HG03457 (cell line): ENCODE results near the gene NECTIN4.

Source experiments
- ATAC-seq: cut with Tn5 transposase; IDR thresholded peaks from one replicate; pipeline ENCODE4 v1.9.1; 2021; ENCODE audit warnings: moderate number of reproducible peaks; ENCODE audit not compliant: unreplicated experiment

NECTIN4 gene

DNA sequence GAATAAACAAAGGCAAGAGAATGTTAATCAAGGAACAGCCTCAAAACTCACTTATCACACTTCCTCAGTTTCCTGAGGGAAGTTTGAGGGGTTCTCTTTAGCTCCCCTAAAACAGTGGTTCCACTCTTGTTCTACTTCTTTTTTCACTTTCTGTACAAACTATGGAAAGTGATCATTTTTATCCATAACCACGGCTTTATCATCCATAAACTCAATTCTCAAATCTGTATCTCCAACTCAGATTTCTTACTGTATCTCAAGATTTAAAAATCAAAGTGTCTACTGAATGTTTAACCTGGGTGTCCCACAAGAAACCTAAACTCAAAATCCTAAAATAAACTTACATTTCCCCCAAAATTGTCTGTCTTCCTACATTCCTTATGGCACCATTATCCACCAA, 24.6 kb upstream of the NECTIN4 start:
- no peak for ATAC-seq

DNA sequence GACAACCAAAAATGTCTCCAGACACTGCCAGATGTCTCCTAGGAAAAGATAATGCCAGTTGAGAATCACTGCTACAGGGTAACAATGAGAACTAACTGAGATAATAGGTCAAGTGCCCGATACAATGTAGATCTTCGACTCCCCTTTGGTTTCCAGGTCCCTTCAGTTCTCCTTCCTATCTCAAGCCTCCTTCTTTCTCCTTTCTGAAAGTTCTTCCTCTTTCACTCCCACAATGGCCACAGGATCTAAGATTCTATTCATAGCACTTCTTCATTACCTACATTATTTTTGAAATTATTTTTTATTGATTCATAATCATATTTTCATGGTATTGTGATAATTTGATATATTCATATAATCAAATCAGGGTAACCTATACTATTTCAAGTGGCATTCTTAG, 22.2 kb upstream of the NECTIN4 start:
- no peak for ATAC-seq

DNA sequence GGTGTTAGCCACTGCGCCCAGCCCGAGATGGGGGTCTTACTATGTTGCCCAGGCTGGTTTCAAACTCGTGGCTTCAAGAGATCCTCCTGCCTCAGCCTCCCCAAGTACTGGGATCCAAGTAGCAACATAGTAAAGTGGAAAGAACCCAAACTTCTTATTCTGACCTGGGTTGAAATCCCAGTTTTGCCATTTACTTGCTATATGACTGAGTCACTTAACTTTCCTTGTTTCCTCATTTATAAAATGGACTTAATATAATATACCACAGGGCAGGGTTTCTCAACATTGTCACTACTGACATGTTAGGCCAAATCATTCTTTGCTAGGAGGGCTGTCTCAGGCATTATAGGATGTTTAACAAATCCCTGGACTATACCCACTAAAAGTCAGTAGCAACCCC, 21.8 kb upstream of the NECTIN4 start:
- ATAC-seq = no peak

DNA sequence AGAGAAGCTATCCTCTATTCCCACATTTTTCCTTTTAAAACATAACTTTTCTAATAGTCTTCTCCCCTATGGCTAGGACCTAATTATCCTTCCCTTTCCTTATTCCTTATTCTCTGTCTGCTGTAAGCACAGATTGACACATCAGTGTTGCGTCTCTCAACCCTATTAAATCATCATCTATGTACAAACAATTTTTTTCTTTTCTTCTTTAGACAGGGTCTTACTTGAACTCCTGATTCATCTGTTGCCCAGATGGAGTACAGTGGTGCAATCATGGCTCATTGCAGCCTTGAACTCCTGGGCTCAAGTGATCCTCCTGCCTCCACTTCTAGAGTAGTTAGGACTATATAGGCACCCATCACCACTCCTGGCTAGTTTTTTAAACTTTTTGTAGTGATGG, 17.1 kb upstream of the NECTIN4 start:
- ATAC-seq = no peak

DNA sequence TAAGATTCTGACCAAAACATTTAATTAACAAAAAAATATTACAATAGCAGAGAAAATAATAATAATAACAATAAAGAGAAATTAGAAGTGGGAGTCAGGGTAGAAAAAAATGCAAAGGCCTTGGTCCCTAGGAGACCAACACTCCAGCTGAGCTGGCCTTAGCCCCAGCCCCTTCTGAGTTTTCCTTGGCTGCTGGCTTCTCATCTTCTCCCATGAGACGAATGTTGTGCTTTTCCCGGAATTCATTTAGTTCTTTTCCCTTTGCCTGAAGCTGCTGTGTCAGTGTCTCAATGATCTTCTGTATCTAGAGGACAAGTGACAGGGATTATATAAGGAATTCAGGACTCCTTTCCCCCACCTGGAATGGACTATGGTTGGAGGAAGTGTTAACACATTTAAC, 11.2 kb upstream of the NECTIN4 start:
- ATAC-seq = no peak

DNA sequence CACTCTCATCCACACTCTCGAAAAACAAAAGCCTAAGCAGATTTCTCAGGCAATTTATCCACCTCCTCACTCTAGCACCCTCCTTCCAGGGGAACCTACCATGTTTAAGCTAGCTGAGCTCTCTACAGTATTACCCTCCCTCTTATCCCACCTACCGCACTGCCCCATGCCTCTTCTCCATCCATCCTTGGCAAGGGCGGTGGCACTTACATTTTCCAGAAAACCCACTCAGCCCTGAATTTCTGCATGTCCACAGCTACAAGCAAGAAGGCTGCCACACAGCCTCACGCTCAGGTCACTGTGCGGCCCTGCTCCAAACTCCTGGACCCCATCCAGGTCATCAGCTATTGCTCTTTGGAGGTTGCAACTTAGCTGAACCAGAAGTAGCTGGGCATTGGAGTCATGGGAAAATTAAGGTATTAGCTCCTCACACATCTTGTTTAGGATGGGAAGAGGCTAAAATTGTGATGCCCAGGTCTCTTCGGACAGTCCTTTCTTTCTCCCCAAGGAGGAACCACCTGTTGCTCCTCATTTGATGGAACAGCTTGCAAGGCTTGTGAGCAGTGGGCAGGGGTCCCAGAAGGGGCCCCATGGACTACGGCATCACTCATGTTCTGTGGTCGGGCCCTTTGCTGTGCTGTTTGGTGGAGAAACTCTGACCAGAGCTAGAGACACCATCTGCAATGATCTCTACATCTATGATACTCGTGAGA, 9.9 kb upstream of the NECTIN4 start:
- ATAC-seq = no peak

DNA sequence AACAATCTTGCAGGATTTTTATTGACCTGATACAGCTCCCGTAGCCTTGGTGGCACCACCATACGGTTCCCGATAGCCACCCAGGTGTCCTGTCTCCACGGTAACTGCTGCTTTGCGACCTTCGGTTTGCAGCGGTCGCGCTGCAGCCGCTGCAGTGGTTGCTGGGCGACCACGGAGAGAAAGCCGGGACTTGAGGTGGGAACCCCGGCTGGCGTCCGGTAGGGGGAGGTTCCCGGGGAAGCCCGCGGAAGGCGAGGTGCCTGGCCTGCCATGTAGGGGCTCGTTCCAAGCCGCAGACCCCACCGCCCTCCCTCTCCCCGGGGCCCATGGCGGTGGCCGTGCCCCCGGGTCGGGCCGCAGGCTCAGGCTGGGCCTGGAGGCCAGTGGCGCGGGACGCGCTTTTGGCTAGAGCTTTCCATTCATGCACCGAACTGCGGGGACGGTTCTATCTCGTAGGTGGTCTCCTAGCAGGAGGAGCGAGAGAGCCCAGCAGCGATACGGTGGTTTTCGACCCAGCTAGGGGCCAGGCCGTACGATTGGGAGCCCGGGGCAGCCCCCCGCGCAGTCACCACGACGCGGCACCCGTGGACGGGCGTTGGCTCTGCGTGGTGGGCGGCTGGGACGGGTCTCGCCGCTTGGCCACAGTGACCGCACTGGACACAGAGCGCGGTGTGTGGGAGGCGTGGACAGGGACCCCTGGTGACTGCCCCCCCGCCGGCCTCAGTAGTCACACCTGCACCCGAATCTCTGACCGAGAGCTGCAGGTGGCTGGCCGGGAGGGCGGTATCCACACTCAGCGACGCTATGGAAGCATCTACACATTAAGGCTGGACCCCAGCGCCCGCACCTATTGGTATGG, 9.1 kb upstream of the NECTIN4 start, which contains the start of gene KLHDC9:
Gene KLHDC9, plus strand, starts transcription at position 152 of the 859 bp plus-strand sequence. Its CDS starts 175 bp downstream, at position 327.
- ATAC-seq = no peak

DNA sequence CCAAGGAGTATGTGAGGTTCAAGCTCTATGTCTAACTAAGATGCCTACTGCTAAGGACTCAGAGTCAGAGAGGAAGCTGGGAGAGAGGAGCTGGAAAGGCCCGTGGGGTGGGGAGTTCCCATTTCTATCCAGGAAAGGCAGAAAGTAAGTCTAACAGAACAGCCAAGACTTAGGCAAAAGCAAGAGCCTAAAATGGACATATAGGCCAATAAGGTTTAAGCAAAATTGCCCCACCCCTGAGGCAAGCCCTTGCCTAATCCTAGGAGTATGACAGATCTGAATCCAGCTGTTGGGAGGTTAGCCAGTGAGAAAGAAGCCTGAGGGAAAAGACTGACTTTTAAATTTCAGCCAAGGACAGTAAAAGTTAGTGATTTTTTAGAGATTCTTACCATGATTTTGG, 7.2 kb upstream of the NECTIN4 start:
- ATAC-seq = no peak

DNA sequence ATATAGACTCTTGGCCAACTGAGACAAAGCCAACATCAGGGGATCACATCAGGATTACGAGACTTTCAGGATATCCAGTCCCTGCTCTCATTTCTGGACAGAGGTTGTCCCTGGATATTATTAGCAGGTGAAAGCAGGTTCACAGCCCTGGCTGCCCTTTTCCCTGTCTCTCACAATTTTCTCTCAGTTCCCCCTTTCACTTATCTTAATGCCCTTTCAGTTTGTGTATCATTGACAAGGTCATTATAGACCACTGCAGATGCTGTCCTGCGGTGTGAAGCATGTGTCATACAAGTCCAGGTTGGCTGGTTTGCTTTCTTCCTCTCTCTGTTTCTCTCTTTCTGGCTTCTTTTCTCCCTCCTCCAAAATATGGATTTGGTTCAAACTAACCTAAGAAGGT, 6.7 kb upstream of the NECTIN4 start:
- no peak for ATAC-seq

DNA sequence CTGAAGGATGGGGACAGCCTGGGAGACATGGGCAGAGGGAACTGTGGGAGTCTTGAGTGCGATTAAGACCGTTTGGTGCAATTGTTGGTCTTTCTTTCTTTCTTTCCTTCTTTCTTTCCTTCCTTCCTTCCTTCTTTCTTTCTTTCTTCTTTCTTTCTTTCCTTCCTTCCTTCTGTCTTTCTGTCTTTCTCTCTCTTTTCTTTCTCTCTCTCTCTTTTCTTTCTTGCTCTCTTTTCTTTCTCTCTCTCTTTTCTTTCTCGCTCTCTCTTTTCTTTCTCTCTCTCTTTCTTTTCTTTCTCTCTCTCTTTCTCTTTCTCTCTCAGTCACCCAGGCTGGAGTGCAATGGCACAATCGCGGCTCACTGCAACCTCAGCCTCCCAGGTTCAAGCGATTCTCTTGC, 5.9 kb upstream of the NECTIN4 start:
- no peak for ATAC-seq

DNA sequence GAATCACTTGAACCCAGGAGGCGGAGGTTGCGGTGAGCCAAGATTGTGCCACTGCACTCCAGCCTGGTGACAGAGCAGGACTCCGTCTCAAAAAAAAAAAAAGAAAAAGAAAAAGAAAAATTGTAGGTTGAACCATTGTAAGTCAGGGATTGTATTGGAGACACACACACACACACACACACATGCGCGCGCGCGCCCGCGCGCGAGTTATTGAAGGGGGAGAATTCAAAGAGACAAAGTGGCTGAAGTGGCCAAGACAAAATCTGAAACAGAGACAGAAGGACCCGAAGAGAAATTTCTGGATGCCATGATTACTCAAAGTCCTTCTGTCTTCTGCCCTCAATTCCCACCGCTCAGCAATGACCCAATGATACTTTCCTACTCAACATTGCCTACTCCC, 5.1 kb upstream of the NECTIN4 start:
- no peak for ATAC-seq

DNA sequence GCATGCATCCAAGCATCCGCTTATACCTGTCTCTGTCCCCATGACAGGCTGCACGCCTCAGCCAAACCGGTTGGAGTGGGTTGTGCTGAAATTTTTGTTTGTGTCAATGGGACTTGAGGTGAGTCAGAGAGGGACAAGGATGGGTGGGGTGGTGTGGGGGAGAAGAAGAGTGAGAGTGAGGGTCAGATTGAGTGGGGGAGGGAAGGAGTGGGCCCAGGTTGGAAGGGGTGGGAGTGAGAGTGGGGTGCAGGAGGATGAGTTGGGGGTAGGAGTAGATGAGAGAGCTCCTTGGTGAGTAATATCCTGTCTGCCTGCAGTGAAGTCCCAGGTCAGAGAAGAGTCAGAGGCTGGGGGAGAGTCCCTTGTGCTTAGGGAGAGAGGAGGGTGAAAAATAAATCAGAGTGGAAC, 3.3 kb upstream of the NECTIN4 start:
- no peak for ATAC-seq

DNA sequence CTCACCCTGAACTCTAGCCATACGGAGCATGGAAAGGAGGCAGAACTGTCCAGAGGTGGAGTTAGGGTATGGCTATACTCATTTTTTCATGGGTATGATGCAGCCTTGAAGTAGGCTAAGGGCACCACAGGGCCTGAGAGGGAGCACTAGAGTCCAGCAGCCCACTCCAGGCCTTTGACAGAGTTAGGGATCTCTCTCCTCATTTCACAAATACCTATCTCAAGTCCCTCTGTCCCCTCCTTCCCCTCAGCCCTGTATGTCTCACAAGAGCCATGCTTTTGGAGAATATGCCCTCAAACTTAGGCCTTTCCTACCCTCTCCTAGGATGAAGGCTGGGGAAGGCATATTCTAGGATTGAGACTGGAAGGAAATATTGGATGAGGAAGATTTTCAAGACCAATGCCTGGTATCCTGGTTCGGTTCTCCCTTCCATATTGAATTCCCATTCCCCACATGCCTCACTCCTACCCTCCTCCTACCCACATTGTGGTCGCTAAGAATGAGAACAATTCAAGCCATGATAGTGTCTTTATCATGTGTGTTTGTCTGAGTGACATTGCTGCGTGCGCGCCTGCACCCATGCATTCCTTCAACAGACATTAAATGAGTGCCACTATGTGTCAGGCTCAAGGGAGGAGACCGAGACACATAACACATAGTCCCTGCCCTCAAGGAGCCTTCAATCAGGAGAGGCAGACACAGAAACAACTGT, 2.6 kb upstream of the NECTIN4 start:
- no peak for ATAC-seq

DNA sequence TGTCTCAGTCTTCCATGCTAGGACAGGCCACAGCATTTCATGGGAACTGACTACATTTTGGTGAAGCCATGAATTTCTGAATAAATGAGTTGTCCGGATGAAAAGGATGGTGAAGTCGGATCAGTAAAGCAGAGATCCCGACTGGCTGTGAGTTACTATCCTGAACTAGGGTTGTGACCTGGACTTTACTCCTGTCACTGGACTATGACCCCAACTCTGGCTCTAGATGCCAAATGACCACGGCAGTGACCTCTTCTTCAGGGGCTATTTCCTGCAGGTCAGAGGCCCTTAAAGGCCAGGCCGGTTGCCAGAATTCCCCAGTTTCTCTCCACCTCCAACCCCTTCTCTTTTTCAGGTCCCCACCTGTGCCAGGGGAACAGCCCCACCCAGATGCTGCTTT, 1.7 kb upstream of the NECTIN4 start:
- no peak for ATAC-seq

DNA sequence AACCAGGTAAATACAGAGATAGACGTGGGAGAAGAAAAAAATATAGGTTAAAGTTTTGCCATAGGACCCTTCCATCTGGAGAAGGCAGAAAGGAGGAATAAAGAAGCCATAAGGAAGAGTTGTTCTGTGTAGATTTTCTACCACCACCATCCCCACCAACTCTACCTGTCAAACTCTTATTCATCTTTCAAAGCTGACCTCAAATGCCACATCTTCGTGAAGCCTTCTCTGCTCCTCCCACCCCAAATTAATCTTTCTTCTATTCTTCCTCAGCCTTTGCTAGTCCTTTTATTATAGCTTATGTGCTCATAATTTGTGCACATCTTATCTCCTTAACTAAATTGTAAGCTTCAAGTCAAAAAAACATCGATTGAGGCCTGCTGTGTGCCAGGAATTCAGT, 1.3 kb upstream of the NECTIN4 start:
- no peak for ATAC-seq

DNA sequence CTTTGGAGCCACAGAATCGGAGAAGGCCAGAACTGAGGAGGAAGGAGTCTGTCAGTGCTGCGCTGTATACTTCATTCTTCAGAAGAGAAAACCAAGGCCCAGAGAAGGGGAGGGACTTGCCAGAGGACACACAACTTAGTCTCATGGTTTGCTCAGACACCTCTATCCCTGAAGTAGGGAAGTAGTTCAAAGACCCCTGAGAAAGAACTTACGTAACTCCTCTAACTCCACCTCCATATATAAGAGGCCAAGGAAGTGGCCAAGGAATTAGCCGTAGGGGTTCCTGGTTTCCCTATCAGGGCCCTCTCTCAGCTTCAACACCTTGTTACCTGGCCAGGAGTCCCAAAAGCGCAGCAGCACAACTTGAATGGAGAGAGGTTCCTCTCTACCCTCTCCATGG, 580 bp upstream of the NECTIN4 start:
- ATAC-seq = no peak

DNA sequence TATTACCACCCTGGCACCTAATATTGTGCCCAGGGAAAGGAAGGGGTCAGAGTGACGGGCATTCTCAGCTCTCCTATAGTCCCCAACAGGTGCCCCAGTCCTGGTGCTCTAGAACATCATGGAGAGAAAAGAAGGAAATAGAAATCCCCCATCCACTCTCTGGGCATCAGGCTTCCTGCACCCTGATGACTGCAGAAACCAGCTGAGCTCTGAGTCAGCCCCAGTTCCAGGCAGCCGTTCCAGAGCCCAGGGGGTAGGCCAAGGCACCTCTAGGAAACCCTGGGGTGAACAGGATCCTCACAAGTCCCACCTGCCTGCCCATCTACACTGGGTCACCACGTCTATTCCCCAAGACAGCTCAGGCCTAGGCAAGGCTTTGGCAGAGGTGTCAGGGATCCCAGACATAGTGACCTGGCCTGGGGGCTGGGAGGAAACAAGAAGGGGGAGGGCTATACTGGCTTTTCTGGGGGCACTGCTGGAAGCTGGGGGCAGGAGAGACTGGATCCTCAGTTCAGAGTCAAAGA, 709 bp downstream of the NECTIN4 start:
- no peak for ATAC-seq

DNA sequence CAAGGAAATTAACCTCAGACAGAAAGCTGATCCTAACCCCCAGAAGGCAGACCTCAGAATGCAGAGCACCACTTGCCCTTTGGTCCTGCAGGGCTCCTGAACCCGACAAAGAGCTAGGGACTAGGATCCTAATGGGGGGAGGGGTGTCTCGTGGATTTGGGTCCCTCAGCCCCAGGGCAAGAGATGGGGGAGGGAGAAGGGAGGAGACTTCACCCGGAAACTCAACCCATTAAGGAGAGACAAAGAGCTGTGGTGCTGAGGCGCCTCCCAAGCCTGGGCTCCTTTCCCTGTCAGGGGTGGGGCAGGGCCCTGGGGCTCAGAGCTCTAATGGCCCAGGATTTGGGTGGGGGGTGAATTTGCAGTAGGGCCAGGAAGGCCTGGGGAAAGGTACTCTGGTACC, 2.9 kb downstream of the NECTIN4 start:
- ATAC-seq = no peak

DNA sequence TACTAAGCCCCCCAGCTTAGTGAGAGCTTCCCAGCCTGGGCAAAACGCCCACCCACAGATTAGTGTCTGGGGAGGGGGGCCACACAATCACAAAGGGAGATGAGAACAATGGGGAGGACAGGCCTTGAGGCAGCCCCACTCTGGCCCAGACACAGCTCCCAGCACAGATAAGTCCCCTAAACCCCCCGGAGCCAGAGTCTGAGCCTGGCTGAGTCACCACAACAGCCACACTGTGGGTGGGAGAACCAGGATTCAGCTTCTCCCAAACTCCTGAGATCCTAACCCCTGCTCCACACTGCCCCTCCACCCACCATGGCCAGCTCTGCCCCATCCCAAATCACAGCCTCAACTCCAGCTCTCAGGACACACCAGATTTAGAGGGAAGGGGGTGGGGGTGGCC, 4.2 kb downstream of the NECTIN4 start:
- no peak for ATAC-seq

DNA sequence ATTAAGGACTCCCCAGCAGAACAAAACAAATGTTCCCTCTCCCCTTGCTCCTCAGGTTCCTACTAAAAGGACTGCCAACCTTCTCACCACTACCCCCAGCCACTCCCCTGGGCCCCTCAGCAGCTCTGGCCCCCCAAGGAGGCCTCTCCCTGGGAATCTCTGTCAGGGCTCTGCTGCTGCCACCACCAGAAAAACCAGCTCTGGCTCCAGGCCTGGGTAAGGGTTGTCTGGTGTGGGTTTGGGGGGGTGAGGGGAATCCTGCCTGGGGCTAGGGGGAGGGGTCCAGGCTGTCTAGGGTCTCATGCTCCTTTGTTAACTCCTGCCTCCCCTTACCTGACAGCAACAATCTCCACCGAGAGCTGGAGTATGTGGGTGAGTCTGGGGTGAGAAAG, 4.8 kb downstream of the NECTIN4 start:
- no peak for ATAC-seq

DNA sequence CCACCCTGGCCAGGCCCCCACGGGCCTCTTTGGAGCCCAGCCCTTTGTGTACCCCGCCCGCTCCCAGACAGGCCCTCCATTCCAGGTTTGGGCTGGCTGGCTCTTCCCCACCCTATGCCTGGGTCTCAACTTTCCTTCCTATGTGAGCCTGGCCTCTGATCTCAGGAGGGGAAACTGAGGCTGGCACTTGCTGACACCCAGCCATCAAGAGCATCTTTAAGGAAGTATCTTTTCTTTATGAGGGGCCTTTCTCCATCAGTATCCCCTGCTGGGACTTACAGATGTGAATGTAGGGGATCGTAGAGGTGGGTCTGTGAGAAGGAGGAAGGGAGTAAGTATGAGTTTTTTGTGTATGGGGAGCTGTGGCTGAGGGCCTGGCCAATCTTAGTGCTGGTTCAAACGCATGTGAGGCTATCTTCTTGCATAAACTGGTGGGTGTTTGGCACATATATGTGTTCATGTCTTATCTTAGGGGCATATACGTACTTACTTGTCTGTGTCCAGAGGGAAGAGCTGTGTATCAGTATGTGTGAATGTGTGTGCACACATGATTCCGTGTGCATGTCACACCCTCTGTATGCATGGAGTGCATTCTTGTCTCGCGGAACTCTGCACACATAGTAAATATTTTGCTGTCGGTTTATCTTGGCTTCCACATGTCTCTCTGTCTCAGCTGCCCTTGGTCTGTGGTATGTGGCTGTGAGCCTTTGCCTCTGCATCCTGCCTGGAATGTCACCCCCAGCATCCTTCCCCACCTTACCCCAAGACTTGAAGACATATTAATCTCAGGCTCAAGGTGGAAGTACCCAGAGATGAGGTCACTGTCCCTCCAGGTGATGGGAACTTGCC, 5.4 kb downstream of the NECTIN4 start:
- no peak for ATAC-seq
